CMK (cell line): Measurements from ENCODE around the gene KNOP1.
"Not testable (repeated sequence)": the region's sequence is repeated elsewhere in the genome, so short reads cannot be mapped to it uniquely, and the experiment has no call there.

Experiments used
- DNase-seq: peaks from one replicate; pipeline ENCODE4 v3.0.0-alpha.2; 2010; ENCODE audit warnings: low read depth

The KNOP1 gene

GRCh38 chr16:19683453-19684236 lies 34.4 kb downstream of the KNOP1 start:
- DNase-seq: no peak

GRCh38 chr16:19681637-19682036 lies 36.4 kb downstream of the KNOP1 start:
- no peak for DNase-seq

- DNase-seq: no peak
Observed at GRCh38 chr16:19680881-19681340, 37.1 kb downstream of the KNOP1 start.

- not testable (repeated sequence) for DNase-seq
Observed at GRCh38 chr16:19679281-19679680, 38.7 kb downstream of the KNOP1 start.

- DNase-seq: no peak
Observed at GRCh38 chr16:19678804-19679203, 39.2 kb downstream of the KNOP1 start.

- no peak for DNase-seq
Observed at GRCh38 chr16:19677402-19677801, 40.6 kb downstream of the KNOP1 start.

- no peak for DNase-seq
Observed at GRCh38 chr16:19674485-19674884, 43.5 kb downstream of the KNOP1 start.

GRCh38 chr16:19672378-19672777 lies 45.6 kb downstream of the KNOP1 start:
- DNase-seq: no peak

- no peak for DNase-seq
Observed at GRCh38 chr16:19666477-19666876, 51.5 kb downstream of the KNOP1 start.

GRCh38 chr16:19665313-19665712 lies 52.7 kb downstream of the KNOP1 start:
- not testable (repeated sequence) for DNase-seq

- no peak for DNase-seq
Observed at GRCh38 chr16:19664166-19664565, 53.9 kb downstream of the KNOP1 start.

- no peak for DNase-seq
Observed at GRCh38 chr16:19662351-19662750, 55.7 kb downstream of the KNOP1 start.

- no peak for DNase-seq
Observed at GRCh38 chr16:19660432-19660831, 57.6 kb downstream of the KNOP1 start.

GRCh38 chr16:19659554-19659953 lies 58.5 kb downstream of the KNOP1 start:
- no peak for DNase-seq

GRCh38 chr16:19657831-19658230 lies 60.2 kb downstream of the KNOP1 start:
- no peak for DNase-seq

GRCh38 chr16:19655242-19655777 lies 62.7 kb downstream of the KNOP1 start:
- DNase-seq: no peak

- DNase-seq: no peak
Observed at GRCh38 chr16:19654147-19654546, 63.9 kb downstream of the KNOP1 start.
